Tibial artery (tissue), 4 donors: Measurements from ENCODE around the gene MID2.
A peak's percentile ranks its signal among the peaks of the same experiment; 100 is the strongest.

Experiments
- DNase-seq, 2 donors: peaks; one replicate each; pipeline ENCODE4 v3.0.0-alpha.2; 2019
- H3K27ac ChIP-seq, 2 donors: fragments of 200-600 bp; sonication (generic) in 1 of 2; 1 replicate in 1 of 2; 2 replicates in 1 of 2; pipeline ENCODE4 v1.5.1; 2018 to 2019; ENCODE audit warnings: mild to moderate bottlenecking in 1 of 2
- H3K27me3 ChIP-seq, 2 donors: fragments of 200-600 bp; sonication (generic) in 1 of 2; one replicate each; pipeline versions ENCODE4 v1.5.1 to v1.6.0; 2016 to 2019
- H3K36me3 ChIP-seq, 3 donors: fragments of 200-600 bp; sonication (generic) in 2 of 3; one replicate each; pipeline ENCODE4 v1.5.1; 2016 to 2019; ENCODE audit warnings: mild to moderate bottlenecking in 2 of 3
- H3K4me1 ChIP-seq, 4 donors: fragments of 200-600 bp; sonication (generic) in 2 of 4; 1 replicate in 3 of 4; 2 replicates in 1 of 4; pipeline ENCODE4 v1.5.1; 2016 to 2019
- H3K4me3 ChIP-seq, 2 donors: fragments of 200-600 bp; sonication (generic) in 1 of 2; 1 replicate in 1 of 2; 2 replicates in 1 of 2; pipeline ENCODE4 v1.5.1; 2018 to 2019; ENCODE audit warnings: mild to moderate bottlenecking in 2 of 2
- H3K9me3 ChIP-seq, 3 donors: fragments of 200-600 bp; sonication (generic) in 1 of 3; one replicate each; pipeline ENCODE4 v1.5.1; 2016 to 2019
- CTCF ChIP-seq, 2 experiments: fragments of 200-600 bp in 1 of 2; fragments of 450-650 bp in 1 of 2; IDR thresholded peaks; one replicate each; pipeline ENCODE4 v1.5.1; 2017 to 2019; ENCODE audit warnings: antibody characterized with exemption in 2 of 2, mild to moderate bottlenecking in 1 of 2, moderate library complexity in 1 of 2
- intact Hi-C: fragments of 100-400 bp; cut with DNase I; formaldehyde crosslinking; loops from one replicate; pipeline ENCODE4 v1.15.0; 2023; ENCODE audit warnings: low total_unique reads

Gene MID2

GRCh38 chrX:107825698-107826237 lies at the start of gene MID2:
MID2 (plus strand) TSS chrX:107825866; CDS start chrX:107826427, 561 bp downstream.
- H3K4me1 ChIP-seq, result peaks cover 0 to 4% (median 0%) of the 10 kb centered on the region in 4 donors
- H3K9me3 ChIP-seq, result no peaks in the 10 kb centered on the region
- intact Hi-C loops, result no loop called here
- no peaks in the 10 kb centered on the region for H3K36me3 ChIP-seq
- peak; percentile 56 to 79 for DNase-seq
- H3K27ac ChIP-seq, result peak within 1 kb of the TSS; percentile 96
- no peak for TF ChIP-seq CTCF (IDR thresholded peaks at IDR 0.05)
- H3K27me3 ChIP-seq, result no peaks in the 10 kb centered on the region
- peak within 1 kb of the TSS; percentile 66 to 71 for H3K4me3 ChIP-seq

- peaks cover 0 to 20% (median 7%) of the 10 kb centered on the region in 4 donors for H3K4me1 ChIP-seq
- no peaks in the 10 kb centered on the region for H3K36me3 ChIP-seq
- intact Hi-C loops, result loop anchor here (5.0 kb wide), 2 partner anchors 105 to 120 kb away; no protein-coding TSS in a partner anchor
- H3K27me3 ChIP-seq, result no peaks in the 10 kb centered on the region
- peak overlapping the region; percentile 88 to 94 for H3K27ac ChIP-seq
- H3K4me3 ChIP-seq, result peak overlapping the region; percentile 70 to 71
- TF ChIP-seq CTCF (IDR thresholded peaks at IDR 0.05), result peak; percentile 52 to 82
- no peaks in the 10 kb centered on the region for H3K9me3 ChIP-seq
- peak; percentile 88 to 89 for DNase-seq
Measured at GRCh38 chrX:107776649-107777535, 48.8 kb upstream of the MID2 start.

GRCh38 chrX:107777536-107777832 lies 48.2 kb upstream of the MID2 start, which contains the start of gene NCBP2L:
NCBP2L (plus strand) TSS chrX:107777733; CDS start chrX:107794221, 16,488 bp downstream.
- H3K27me3 ChIP-seq, result no peaks in the 10 kb centered on the region
- no peaks in the 10 kb centered on the region for H3K36me3 ChIP-seq
- intact Hi-C loops, result loop anchor here (5.0 kb wide), 2 partner anchors 105 to 120 kb away; no protein-coding TSS in a partner anchor
- DNase-seq, result no peak
- no peaks in the 10 kb centered on the region for H3K9me3 ChIP-seq
- H3K4me1 ChIP-seq, result peaks cover 0 to 17% (median 7%) of the 10 kb centered on the region in 4 donors
- peak within 1 kb of the TSS; percentile 88 to 94 for H3K27ac ChIP-seq
- H3K4me3 ChIP-seq, result peak within 1 kb of the TSS; percentile 70 to 71
- no peak for TF ChIP-seq CTCF (IDR thresholded peaks at IDR 0.05)

GRCh38 chrX:107780525-107780924 lies 45.1 kb upstream of the MID2 start:
- no peak for TF ChIP-seq CTCF (IDR thresholded peaks at IDR 0.05)
- intact Hi-C loops, result no loop called here
- H3K4me3 ChIP-seq, result no peak overlapping the region
- H3K4me1 ChIP-seq, result no peaks in the 10 kb centered on the region
- H3K36me3 ChIP-seq, result no peaks in the 10 kb centered on the region
- no peaks in the 10 kb centered on the region for H3K9me3 ChIP-seq
- DNase-seq, result no peak
- H3K27me3 ChIP-seq, result no peaks in the 10 kb centered on the region
- no peak overlapping the region for H3K27ac ChIP-seq

GRCh38 chrX:107787827-107788226 lies 37.8 kb upstream of the MID2 start:
- Histone ChIP-seq H3K4me3 (no peak overlapping the region), H3K36me3 (no peaks in the 10 kb centered on the region), H3K9me3 (no peaks in the 10 kb centered on the region), H3K4me1 (peaks cover 0 to 16% (median 3%) of the 10 kb centered on the region in 4 donors), H3K27me3 (no peaks in the 10 kb centered on the region), H3K27ac (peak overlapping the region; percentile 50 to 52)
- intact Hi-C loops, result no loop called here
- no peak for DNase-seq
- no peak for TF ChIP-seq CTCF (IDR thresholded peaks at IDR 0.05)
